Measurements from ENCODE around the gene MKRN1.
A peak's percentile ranks its signal among the peaks of the same experiment; 100 is the strongest.
"Not testable (repeated sequence)": the region's sequence is repeated elsewhere in the genome, so short reads cannot be mapped to it uniquely, and the experiment has no call there.

Gene MKRN1

GRCh38 chr7:140435252-140435895 lies 43.9 kb downstream of the MKRN1 start:
- no peak for TF ChIP-seq CTCF (IDR thresholded peaks at IDR 0.05; ENCODE audit: control insufficient read depth, extremely low read depth, insufficient read depth)
- no peak overlapping the region for H3K4me3 ChIP-seq (ENCODE audit: low read depth, low read length)
- DNase-seq (ENCODE audit: low read depth), result no peak

- no peak for TF ChIP-seq CTCF (IDR thresholded peaks at IDR 0.05; ENCODE audit: control insufficient read depth, extremely low read depth, insufficient read depth)
- H3K4me3 ChIP-seq (ENCODE audit: low read depth, low read length), result no peak overlapping the region
- no peak for DNase-seq (ENCODE audit: low read depth)
Observed at GRCh38 chr7:140433396-140433795, 45.9 kb downstream of the MKRN1 start.

- DNase-seq (ENCODE audit: low read depth), result no peak
- TF ChIP-seq CTCF (IDR thresholded peaks at IDR 0.05; ENCODE audit: control insufficient read depth, extremely low read depth, insufficient read depth), result no peak
- no peak overlapping the region for H3K4me3 ChIP-seq (ENCODE audit: low read depth, low read length)
Observed at GRCh38 chr7:140426130-140426529, 53.2 kb downstream of the MKRN1 start.

- no peak overlapping the region for H3K4me3 ChIP-seq (ENCODE audit: low read depth, low read length)
- no peak for DNase-seq (ENCODE audit: low read depth)
- no peak for TF ChIP-seq CTCF (IDR thresholded peaks at IDR 0.05; ENCODE audit: control insufficient read depth, extremely low read depth, insufficient read depth)
Observed at GRCh38 chr7:140425718-140426117, 53.6 kb downstream of the MKRN1 start.

GRCh38 chr7:140423501-140423900 lies 55.8 kb downstream of the MKRN1 start:
- DNase-seq (ENCODE audit: low read depth), result no peak
- H3K4me3 ChIP-seq (ENCODE audit: low read depth, low read length), result no peak overlapping the region
- no peak for TF ChIP-seq CTCF (IDR thresholded peaks at IDR 0.05; ENCODE audit: control insufficient read depth, extremely low read depth, insufficient read depth)

GRCh38 chr7:140421521-140421920 lies 57.8 kb downstream of the MKRN1 start:
- no peak overlapping the region for H3K4me3 ChIP-seq (ENCODE audit: low read depth, low read length)
- TF ChIP-seq CTCF (IDR thresholded peaks at IDR 0.05; ENCODE audit: control insufficient read depth, extremely low read depth, insufficient read depth), result no peak
- DNase-seq (ENCODE audit: low read depth), result no peak

GRCh38 chr7:140418653-140419052 lies 60.7 kb downstream of the MKRN1 start:
- TF ChIP-seq CTCF (IDR thresholded peaks at IDR 0.05; ENCODE audit: control insufficient read depth, extremely low read depth, insufficient read depth), result no peak
- H3K4me3 ChIP-seq (ENCODE audit: low read depth, low read length), result no peak overlapping the region
- DNase-seq (ENCODE audit: low read depth), result no peak

- peak; percentile 96 for DNase-seq (ENCODE audit: low read depth)
- H3K4me3 ChIP-seq (ENCODE audit: low read depth, low read length), result not testable (repeated sequence)
Observed at GRCh38 chr7:140418156-140418472, 61.2 kb downstream of the MKRN1 start.
